Gastroesophageal sphincter (tissue), 4 donors: ENCODE measurements around the gene ANGPTL5. TPM values are rescaled to one million over a fixed set of nuclear protein-coding genes. Genes with fewer than 3 reads are reported as not detected.

Source experiments
- ATAC-seq: fragments of 150-250 bp; one replicate; pipeline ENCODE4 v1.9.1; 2016; ENCODE audit warnings: mild to moderate bottlenecking, moderate library complexity
- H3K27ac ChIP-seq, 4 donors: fragments of 200-600 bp; sonication (generic) in 3 of 4; 1 replicate in 3 of 4; 2 replicates in 1 of 4; pipeline ENCODE4 v1.5.1; 2016 to 2019
- H3K27me3 ChIP-seq: fragments of 200-600 bp; sonication (generic); one replicate; pipeline ENCODE4 v1.5.1; 2019
- H3K36me3 ChIP-seq, 2 donors: fragments of 200-600 bp; sonication (generic); one replicate each; pipeline ENCODE4 v1.5.1; 2019; ENCODE audit warnings: control low read depth in 1 of 2
- H3K4me1 ChIP-seq, 3 donors: fragments of 200-600 bp; sonication (generic); 1 replicate in 2 of 3; 2 replicates in 1 of 3; pipeline ENCODE4 v1.5.1; 2016 to 2019; ENCODE audit warnings: control low read depth in 2 of 3
- H3K4me3 ChIP-seq, 2 donors: fragments of 200-600 bp; sonication (generic); one replicate each; pipeline ENCODE4 v1.5.1; 2019; ENCODE audit warnings: mild to moderate bottlenecking in 1 of 2, moderate library complexity in 1 of 2
- H3K9me3 ChIP-seq, 3 donors: fragments of 200-600 bp; sonication (generic); one replicate each; pipeline ENCODE4 v1.5.1; 2017 to 2019; ENCODE audit warnings: control low read depth in 2 of 3
- CTCF ChIP-seq, 4 experiments: fragments of 200-600 bp in 2 of 4; fragments of 450-650 bp in 2 of 4; sonication (generic) in 1 of 4; IDR thresholded peaks; one replicate each; pipeline ENCODE4 v1.5.1; 2017 to 2019; ENCODE audit warnings: antibody characterized with exemption in 4 of 4, mild to moderate bottlenecking in 2 of 4, moderate library complexity in 2 of 4
- EP300 ChIP-seq: sonication (generic); formaldehyde crosslinking; IDR thresholded peaks from one replicate; pipeline ENCODE4 v1.6.1; 2017; ENCODE audit warnings: antibody characterized with exemption, mild to moderate bottlenecking
- POLR2A ChIP-seq, 2 donors: fragments of 450-650 bp; IDR thresholded peaks; one replicate each; pipeline ENCODE4 v1.6.1; 2017; ENCODE audit warnings: antibody characterized with exemption in 2 of 2, mild to moderate bottlenecking in 2 of 2, moderate library complexity in 1 of 2
- POLR2AphosphoS5 ChIP-seq: sonication (generic); formaldehyde crosslinking; IDR thresholded peaks from one replicate; pipeline ENCODE4 v1.6.1; 2017; ENCODE audit warnings: antibody characterized with exemption
- WGBS, 2 donors: methylation state at CpG; one replicate each; pipeline ENCODE4 v1.1.5; 2018; ENCODE audit warnings: low coverage in 1 of 2; 5-methylcytosine and 5-hydroxymethylcytosine counted together
- total RNA-seq, 4 donors: library from RNA; depleted of rRNA; stranded (reverse); fragments of >200 nt; gene quantifications; one replicate each; pipeline ENCODE4 v1.1.0, GENCODE V29; 2016

Gene ANGPTL5
- total RNA-seq, 4 donors from 2014 or later, result 0.12 to 0.62 (median 0.57) TPM; not detected in 1

DNA sequence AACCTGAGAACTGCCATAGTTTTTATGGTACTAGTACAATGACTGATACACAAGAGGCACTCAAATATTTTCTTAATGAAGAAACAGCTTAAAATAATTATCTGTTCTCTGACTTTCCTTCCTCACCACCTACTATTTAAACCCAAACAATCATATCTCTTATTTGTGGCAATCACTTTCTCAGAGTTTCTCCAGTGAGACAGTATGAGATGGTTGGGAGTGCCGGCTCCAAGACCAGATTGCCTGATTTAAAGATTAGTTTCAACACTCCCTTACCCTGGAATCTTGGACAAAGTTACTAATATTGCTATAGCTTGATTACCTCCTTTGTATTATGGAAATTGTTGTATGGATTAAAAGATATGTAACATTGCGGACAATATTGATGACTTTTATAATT is 7.2 kb downstream of the ANGPTL5 start:
- peak overlapping the region in 1 of 4 donors; percentile 56 for H3K27ac ChIP-seq
- TF ChIP-seq POLR2AphosphoS5, result no peak
- TF ChIP-seq CTCF (IDR thresholded peaks at IDR 0.05), result no peak
- no peak for TF ChIP-seq POLR2A (IDR thresholded peaks at IDR 0.05)
- TF ChIP-seq EP300, result no peak
- WGBS, 2 donors, result 77 to 100% methylated on average over 2 of the region's 2 CpGs

GRCh38 chr11:101907815-101908214 is 8.5 kb downstream of the ANGPTL5 start:
- no peaks in the 10 kb centered on the region for H3K27me3 ChIP-seq
- no peaks in the 10 kb centered on the region for H3K4me1 ChIP-seq
- H3K36me3 ChIP-seq, result no peaks in the 10 kb centered on the region
- 75 to 92% methylated on average over 1 of the region's 1 CpG for WGBS, 2 donors
- no peak overlapping the region for H3K4me3 ChIP-seq
- TF ChIP-seq POLR2A (IDR thresholded peaks at IDR 0.05) (no peak), POLR2AphosphoS5 (no peak), EP300 (no peak), CTCF (IDR thresholded peaks at IDR 0.05) (no peak)
- no peak overlapping the region for H3K27ac ChIP-seq
- ATAC-seq, result no peak
- H3K9me3 ChIP-seq, result no peaks in the 10 kb centered on the region

More for the DNA sequence above, 7.2 kb downstream of the ANGPTL5 start:
- Histone ChIP-seq H3K27me3 (no peaks in the 10 kb centered on the region), H3K4me3 (no peak overlapping the region), H3K36me3 (no peaks in the 10 kb centered on the region), H3K9me3 (no peaks in the 10 kb centered on the region), H3K4me1 (peaks cover 2 to 10% (median 5%) of the 10 kb centered on the region in 3 donors)
- ATAC-seq, result no peak

DNA sequence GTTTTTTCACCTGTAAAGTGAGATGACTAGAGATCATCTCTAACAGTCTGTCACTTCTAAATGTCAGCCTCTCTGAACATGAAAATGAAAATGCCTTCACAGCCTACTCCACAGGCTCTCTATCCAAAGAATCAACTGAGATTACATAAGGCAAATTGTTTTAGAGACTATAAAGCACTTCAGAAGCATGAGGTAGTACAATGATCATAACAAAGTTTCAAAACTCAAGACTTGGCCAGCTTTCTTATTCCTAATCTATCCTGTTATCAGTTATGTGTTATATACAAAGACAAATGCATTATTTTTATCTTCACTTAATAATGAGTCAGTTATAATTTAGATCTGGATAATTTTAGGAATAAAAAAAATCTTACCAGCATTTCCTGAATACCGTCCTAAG is 21.8 kb downstream of the ANGPTL5 start:
- H3K9me3 ChIP-seq, result no peaks in the 10 kb centered on the region
- no peak overlapping the region for H3K27ac ChIP-seq
- no peaks in the 10 kb centered on the region for H3K27me3 ChIP-seq
- no peak for ATAC-seq
- no peaks in the 10 kb centered on the region for H3K4me1 ChIP-seq
- 25 to 55% methylated on average over 1 of the region's 1 CpG for WGBS, 2 donors
- H3K36me3 ChIP-seq, result no peaks in the 10 kb centered on the region
- no peak overlapping the region for H3K4me3 ChIP-seq
- TF ChIP-seq CTCF (IDR thresholded peaks at IDR 0.05) (no peak), EP300 (no peak), POLR2AphosphoS5 (no peak), POLR2A (IDR thresholded peaks at IDR 0.05) (no peak)

- H3K27me3 ChIP-seq, result no peaks in the 10 kb centered on the region
- ATAC-seq, result no peak
- no peaks in the 10 kb centered on the region for H3K9me3 ChIP-seq
- H3K4me3 ChIP-seq, result no peak overlapping the region
- H3K36me3 ChIP-seq, result no peaks in the 10 kb centered on the region
- H3K4me1 ChIP-seq, result no peaks in the 10 kb centered on the region
- WGBS, 2 donors, result 72 to 91% methylated on average over 4 of the region's 4 CpGs
- no peak overlapping the region for H3K27ac ChIP-seq
- no peak for TF ChIP-seq CTCF (IDR thresholded peaks at IDR 0.05)
- no peak for TF ChIP-seq EP300
- no peak for TF ChIP-seq POLR2A (IDR thresholded peaks at IDR 0.05)
- TF ChIP-seq POLR2AphosphoS5, result no peak
These were observed 26.6 kb downstream of the ANGPTL5 start for GRCh38 chr11:101889767-101890166.

DNA sequence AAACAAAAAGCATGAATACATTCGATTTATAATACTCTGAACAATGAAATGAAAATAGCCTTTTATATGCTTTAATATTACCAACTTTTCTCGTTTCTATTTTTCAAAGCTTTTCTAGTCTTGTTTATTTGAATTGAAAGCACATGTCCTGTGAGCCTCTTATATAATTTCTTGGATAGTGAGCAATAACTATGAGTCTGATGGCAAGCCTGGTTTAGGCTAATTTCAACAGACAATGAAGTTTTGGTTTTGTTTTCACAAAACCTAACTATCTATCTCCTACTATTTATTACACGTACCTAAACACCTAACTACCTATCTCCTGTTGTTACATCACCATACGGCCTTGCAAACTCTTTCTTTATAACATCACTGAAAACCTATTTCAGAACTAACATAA is 30.7 kb downstream of the ANGPTL5 start:
- Histone ChIP-seq H3K9me3 (no peaks in the 10 kb centered on the region), H3K4me3 (no peak overlapping the region), H3K4me1 (no peaks in the 10 kb centered on the region), H3K36me3 (no peaks in the 10 kb centered on the region), H3K27ac (no peak overlapping the region), H3K27me3 (no peaks in the 10 kb centered on the region)
- ATAC-seq, result no peak
- TF ChIP-seq EP300, result no peak
- no peak for TF ChIP-seq POLR2AphosphoS5
- no peak for TF ChIP-seq CTCF (IDR thresholded peaks at IDR 0.05)
- no peak for TF ChIP-seq POLR2A (IDR thresholded peaks at IDR 0.05)
- WGBS, 2 donors, result 63 to 71% methylated on average over 2 to 4 of the region's 4 CpGs
